Daoy (cell line): ENCODE results near the gene ZFYVE28. TPM values are rescaled to one million over a fixed set of nuclear protein-coding genes. Genes with fewer than 3 reads are reported as not detected.
"Not testable (repeated sequence)": the region's sequence is repeated elsewhere in the genome, so short reads cannot be mapped to it uniquely, and the experiment has no call there.

Experiments
- DNase-seq: peaks from one replicate; pipeline ENCODE4 v3.0.0-alpha.2; 2015; ENCODE audit warnings: low read depth
- total RNA-seq: library from RNA; depleted of rRNA; stranded (reverse); fragments of >200 nt; shearing (Covaris generic); gene quantifications from 2 replicates; pipeline ENCODE4 v1.2.3, GENCODE V29; 2014

ZFYVE28 gene
- total RNA-seq, 1 experiment from 2014 or later = 0.97 TPM

GRCh38 chr4:2446656-2447564 lies 28.5 kb upstream of the ZFYVE28 start:
- DNase-seq = no peak

- no peak for DNase-seq
These were observed 27.1 kb upstream of the ZFYVE28 start for GRCh38 chr4:2445571-2445970.

- DNase-seq = no peak
These were observed 26.7 kb upstream of the ZFYVE28 start for GRCh38 chr4:2445130-2445529.

- DNase-seq = no peak
These were observed 25.7 kb upstream of the ZFYVE28 start for GRCh38 chr4:2443956-2444740.

- no peak for DNase-seq
These were observed 24.8 kb upstream of the ZFYVE28 start for GRCh38 chr4:2443061-2443730.

- DNase-seq = no peak
These were observed 23.9 kb upstream of the ZFYVE28 start for GRCh38 chr4:2442175-2442993.

- peak; percentile 83 for DNase-seq
These were observed 23.1 kb upstream of the ZFYVE28 start for GRCh38 chr4:2441393-2442174.

GRCh38 chr4:2438822-2439718 lies 20.6 kb upstream of the ZFYVE28 start:
- no peak for DNase-seq

GRCh38 chr4:2437475-2438215 lies 19.2 kb upstream of the ZFYVE28 start:
- no peak for DNase-seq

- no peak for DNase-seq
These were observed 18.5 kb upstream of the ZFYVE28 start for GRCh38 chr4:2436761-2437474.

- DNase-seq = no peak
These were observed 17.9 kb upstream of the ZFYVE28 start for GRCh38 chr4:2436301-2436700.

- no peak for DNase-seq
These were observed 16.0 kb upstream of the ZFYVE28 start for GRCh38 chr4:2434420-2434819.

GRCh38 chr4:2433609-2434350 lies 15.3 kb upstream of the ZFYVE28 start:
- DNase-seq = no peak

GRCh38 chr4:2432991-2433530 lies 14.6 kb upstream of the ZFYVE28 start:
- peak; percentile 52 for DNase-seq

- DNase-seq = no peak
These were observed 13.6 kb upstream of the ZFYVE28 start for GRCh38 chr4:2432004-2432403.

- not testable (repeated sequence) for DNase-seq
These were observed 11.7 kb upstream of the ZFYVE28 start for GRCh38 chr4:2429945-2430757.
